BJ (cell line): ENCODE data around the gene TMEM38B. TPM values are rescaled to one million over a fixed set of nuclear protein-coding genes. Genes with fewer than 3 reads are reported as not detected.
"Not testable (repeated sequence)": the region's sequence is repeated elsewhere in the genome, so short reads cannot be mapped to it uniquely, and the experiment has no call there.

ENCODE experiments used
- CTCF ChIA-PET: fragments of 350-600 bp; formaldehyde crosslinking; extraction: SDS; loops from one replicate; lab custom pipeline; 2021; ENCODE audit warnings: antibody characterized with exemption, inconsistent platforms; lab: Yijun Ruan, JAX
- POLR2A ChIA-PET: fragments of 300-600 bp; sonication (Branson Sonifier 250); formaldehyde crosslinking; extraction: SDS; loops from one replicate; lab custom pipeline; 2021; ENCODE audit warnings: antibody characterized with exemption; lab: Charles Lee
- DNase-seq: peaks from one replicate; pipeline ENCODE4 v3.0.0-alpha.2; 2011; ENCODE audit warnings: low read depth
- H3K27me3 ChIP-seq: 2 replicates; pipeline ENCODE4 v1.6.0; 2011; ENCODE audit warnings: low read length; ENCODE audit not compliant: control insufficient read depth, insufficient read depth
- H3K36me3 ChIP-seq: 2 replicates; pipeline ENCODE4 v1.5.1; 2011; ENCODE audit warnings: low read length; ENCODE audit not compliant: control insufficient read depth, insufficient read depth
- H3K4me3 ChIP-seq: 2 replicates; pipeline ENCODE4 v1.5.1; 2011; ENCODE audit warnings: low read depth, mild to moderate bottlenecking, control low read depth, low read length
- CTCF ChIP-seq: IDR thresholded peaks from 2 replicates; pipeline ENCODE4 v1.5.1; 2011; ENCODE audit warnings: low read depth, mild to moderate bottlenecking, control low read depth, inconsistent platforms, low read length, moderate library complexity; ENCODE audit not compliant: insufficient read depth
- polyA plus RNA-seq: library from polyadenylated mRNA; depleted of rRNA; stranded (reverse); fragments of >200 nt; gene quantifications from 2 replicates; pipeline ENCODE4 v1.2.3, GENCODE V29; 2011

Gene TMEM38B
- polyA plus RNA-seq, 1 experiment: 3.6 TPM

GRCh38 chr9:105716146-105716545 is 21.8 kb downstream of the TMEM38B start:
- no peaks in the 10 kb centered on the region for H3K36me3 ChIP-seq
- TF ChIP-seq CTCF: no peak
- H3K4me3 ChIP-seq: no peak overlapping the region
- no peak for DNase-seq
- POLR2A ChIA-PET: no interaction called here
- H3K27me3 ChIP-seq: no peaks in the 10 kb centered on the region
- CTCF ChIA-PET: interaction anchor here (1.4 kb wide), 2 partner anchors 107 to 290 kb away, joined by 4 to 6 read pairs; no protein-coding TSS in a partner anchor

GRCh38 chr9:105722099-105722498 is 27.8 kb downstream of the TMEM38B start:
- ChIA-PET CTCF (no interaction called here), POLR2A (no interaction called here)
- TF ChIP-seq CTCF: no peak
- Histone ChIP-seq H3K4me3 (no peak overlapping the region), H3K27me3 (no peaks in the 10 kb centered on the region), H3K36me3 (no peaks in the 10 kb centered on the region)
- no peak for DNase-seq

- Histone ChIP-seq H3K4me3 (no peak overlapping the region), H3K36me3 (no peaks in the 10 kb centered on the region), H3K27me3 (no peaks in the 10 kb centered on the region)
- ChIA-PET CTCF (no interaction called here), POLR2A (no interaction called here)
- DNase-seq: no peak
- no peak for TF ChIP-seq CTCF
Measured at GRCh38 chr9:105725370-105725769, 31.0 kb downstream of the TMEM38B start.

GRCh38 chr9:105728230-105728629 is 33.9 kb downstream of the TMEM38B start:
- DNase-seq, H3K36me3 ChIP-seq, POLR2A ChIA-PET, H3K4me3 ChIP-seq, CTCF ChIA-PET, H3K27me3 ChIP-seq: not testable (repeated sequence)

DNA sequence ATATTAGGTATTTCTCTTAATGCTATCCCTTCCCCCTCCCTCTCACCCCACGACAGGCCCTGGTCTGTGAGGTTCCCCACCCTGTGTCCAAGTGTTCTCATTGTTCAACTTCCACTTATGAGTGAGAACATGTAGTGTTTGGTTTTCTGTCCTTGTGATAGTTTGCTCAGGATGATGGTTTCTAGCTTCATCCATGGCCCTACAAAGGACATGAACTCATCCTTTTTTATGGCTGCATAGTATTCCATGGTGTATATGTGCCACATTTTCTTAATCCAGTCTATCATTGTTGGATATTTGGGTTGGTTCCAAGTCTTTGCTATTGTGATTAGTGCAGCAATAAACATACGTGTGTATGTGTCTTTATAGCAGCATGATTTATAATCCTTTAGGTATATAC is 37.1 kb downstream of the TMEM38B start:
- H3K4me3 ChIP-seq, POLR2A ChIA-PET, H3K36me3 ChIP-seq, H3K27me3 ChIP-seq, DNase-seq: not testable (repeated sequence)
- CTCF ChIA-PET: interaction anchor here (1.9 kb wide), 1 partner anchor 14 kb away, joined by 4 read pairs; no protein-coding TSS in a partner anchor

DNA sequence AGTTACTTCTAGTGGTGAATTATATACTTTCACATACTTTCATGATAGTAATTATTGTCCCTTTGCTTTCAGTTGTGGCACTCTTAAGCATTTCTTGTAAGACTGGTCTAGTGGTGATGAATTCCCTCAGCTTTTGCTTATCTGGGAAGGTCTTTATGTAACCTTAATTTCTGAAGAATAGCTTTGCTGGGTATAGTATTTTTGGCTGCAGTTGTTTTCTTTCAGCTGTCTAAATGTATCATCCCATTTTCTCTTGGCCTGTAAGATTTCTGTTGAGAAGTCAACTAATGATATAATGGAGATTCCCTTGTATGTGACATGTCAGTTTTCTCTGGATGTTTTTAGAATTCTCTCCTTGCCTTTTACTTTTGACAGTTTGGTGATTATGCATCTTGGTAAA is 41.0 kb downstream of the TMEM38B start:
- DNase-seq: no peak
- Histone ChIP-seq H3K4me3 (no peak overlapping the region), H3K27me3 (no peaks in the 10 kb centered on the region), H3K36me3 (no peaks in the 10 kb centered on the region)
- no peak for TF ChIP-seq CTCF
- CTCF ChIA-PET: no interaction called here
- POLR2A ChIA-PET: no interaction called here
